Trophoblast cell (in vitro differentiated cells and primary cell): ENCODE data around the gene ARHGAP42.

ENCODE experiments used
- DNase-seq, 2 donors: peaks; one replicate each; pipeline ENCODE4 v3.0.0-alpha.2; 2016
- H2AFZ ChIP-seq: 2 replicates; pipeline ENCODE4 v1.6.1; 2013; ENCODE audit warnings: low read length, moderate library complexity, mild to moderate bottlenecking; ENCODE audit not compliant: insufficient read depth, poor library complexity
- H2AK5ac ChIP-seq: 2 replicates; pipeline ENCODE4 v1.6.1; 2013; ENCODE audit warnings: mild to moderate bottlenecking, low read length
- H2BK120ac ChIP-seq: 2 replicates; pipeline ENCODE4 v1.6.1; 2013; ENCODE audit warnings: low read length, mild to moderate bottlenecking, moderate library complexity; ENCODE audit not compliant: insufficient read depth, poor library complexity
- H2BK12ac ChIP-seq: 2 replicates; pipeline ENCODE4 v1.6.1; 2013; ENCODE audit warnings: mild to moderate bottlenecking, low read length, moderate library complexity
- H2BK5ac ChIP-seq: 2 replicates; pipeline ENCODE4 v1.6.1; 2013; ENCODE audit warnings: low read length, low read depth, moderate library complexity, mild to moderate bottlenecking; ENCODE audit not compliant: poor library complexity
- H3K14ac ChIP-seq: 2 replicates; pipeline ENCODE4 v1.6.1; 2013; ENCODE audit warnings: mild to moderate bottlenecking, low read length
- H3K18ac ChIP-seq: 2 replicates; pipeline ENCODE4 v1.6.1; 2013; ENCODE audit warnings: mild to moderate bottlenecking, low read length
- H3K23ac ChIP-seq: 2 replicates; pipeline ENCODE4 v1.6.1; 2013; ENCODE audit warnings: low read length
- H3K27ac ChIP-seq: 2 replicates; pipeline ENCODE4 v1.5.1; 2013; ENCODE audit warnings: low read depth, mild to moderate bottlenecking, inconsistent platforms, low read length, moderate library complexity
- H3K27me3 ChIP-seq: 2 replicates; pipeline ENCODE4 v1.6.1; 2013; ENCODE audit warnings: inconsistent platforms, mild to moderate bottlenecking, low read length, moderate library complexity; ENCODE audit not compliant: insufficient read depth
- H3K36me3 ChIP-seq, 2 experiments: 1 replicate in 1 of 2; 2 replicates in 1 of 2; pipeline ENCODE4 v1.6.1; 2013; ENCODE audit warnings: low read length in 2 of 2, mild to moderate bottlenecking in 2 of 2, moderate library complexity in 1 of 2; ENCODE audit not compliant: insufficient read depth in 2 of 2, control insufficient read depth in 1 of 2
- H3K4ac ChIP-seq: 2 replicates; pipeline ENCODE4 v1.6.1; 2013; ENCODE audit warnings: low read depth, mild to moderate bottlenecking, low read length, moderate library complexity
- H3K4me1 ChIP-seq, 2 experiments: 1 replicate in 1 of 2; 2 replicates in 1 of 2; pipeline ENCODE4 v1.6.1; 2013; ENCODE audit warnings: low read length in 2 of 2, mild to moderate bottlenecking in 2 of 2, moderate library complexity in 1 of 2; ENCODE audit not compliant: insufficient read depth in 2 of 2, control insufficient read depth in 1 of 2
- H3K4me2 ChIP-seq: 2 replicates; pipeline ENCODE4 v1.6.1; 2013; ENCODE audit warnings: inconsistent platforms, mild to moderate bottlenecking, low read length, moderate library complexity
- H3K4me3 ChIP-seq: 2 replicates; pipeline ENCODE4 v1.5.1; 2013; ENCODE audit warnings: mild to moderate bottlenecking, low read depth, low read length, inconsistent platforms
- H3K79me1 ChIP-seq: one replicate; pipeline ENCODE4 v1.6.1; 2013; ENCODE audit warnings: low read length
- H3K79me2 ChIP-seq: 2 replicates; pipeline ENCODE4 v1.6.1; 2013; ENCODE audit warnings: low read length, mild to moderate bottlenecking; ENCODE audit not compliant: control insufficient read depth, insufficient read depth, poor library complexity
- H3K9ac ChIP-seq: 2 replicates; pipeline ENCODE4 v1.6.1; 2013; ENCODE audit warnings: mild to moderate bottlenecking, low read length
- H3K9me3 ChIP-seq: 2 replicates; pipeline ENCODE4 v1.6.1; 2013; ENCODE audit warnings: low read depth, mild to moderate bottlenecking, control low read depth, inconsistent platforms, low read length; ENCODE audit not compliant: insufficient read depth
- H4K12ac ChIP-seq: 2 replicates; pipeline ENCODE4 v1.6.1; 2013; ENCODE audit warnings: low read depth, mild to moderate bottlenecking, low read length, moderate library complexity
- H4K8ac ChIP-seq: 2 replicates; pipeline ENCODE4 v1.6.1; 2013; ENCODE audit warnings: low read depth, mild to moderate bottlenecking, low read length, moderate library complexity
- H4K91ac ChIP-seq: one replicate; pipeline ENCODE4 v1.6.1; 2013; ENCODE audit warnings: low read depth, mild to moderate bottlenecking, low read length, moderate library complexity
- WGBS: extraction: QIAGEN DNeasy Blood & Tissue Kit; methylation state at CpG from one replicate; pipeline ENCODE4 v1.1.7; 2013; ENCODE audit warnings: missing lambda C conversion rate; ENCODE audit not compliant: insufficient read length, insufficient coverage; ENCODE audit errors: extremely low coverage; 5-methylcytosine and 5-hydroxymethylcytosine counted together

Gene ARHGAP42

DNA sequence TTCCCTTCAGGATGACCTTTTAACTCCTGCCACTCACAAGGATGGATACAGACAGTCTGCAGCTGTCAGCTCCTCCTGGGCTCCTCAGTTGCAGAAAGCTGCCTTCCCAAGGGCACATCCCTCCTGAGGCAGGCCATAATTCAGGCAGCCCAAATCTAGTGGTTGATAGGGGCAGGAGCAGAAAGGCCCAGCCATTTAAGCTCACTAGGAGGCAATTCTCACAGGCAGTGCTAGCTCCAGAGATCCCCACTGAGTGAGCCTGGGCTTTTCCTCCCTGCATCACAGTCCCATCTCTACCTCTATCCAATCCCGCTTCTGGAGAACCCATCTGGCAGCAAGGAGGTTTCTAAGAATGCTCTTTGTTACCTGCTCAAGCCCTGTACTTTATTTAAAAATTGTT is 200.6 kb downstream of the ARHGAP42 start:
- no peak overlapping the region for H3K4me2 ChIP-seq
- no peak overlapping the region for H3K4ac ChIP-seq
- no peak overlapping the region for H3K4me3 ChIP-seq
- no peak overlapping the region for H2BK5ac ChIP-seq
- H3K27me3 ChIP-seq, result no peaks in the 10 kb centered on the region
- no peak overlapping the region for H2BK12ac ChIP-seq
- no peaks in the 10 kb centered on the region for H3K9me3 ChIP-seq
- H3K79me1 ChIP-seq, result no peaks in the 10 kb centered on the region
- H4K91ac ChIP-seq, result no peak overlapping the region
- no peak overlapping the region for H3K9ac ChIP-seq
- H3K14ac ChIP-seq, result no peak overlapping the region
- WGBS, result no CpG with 5 or more reads among the region's 1 CpG
- H3K18ac ChIP-seq, result no peak overlapping the region
- no peak overlapping the region for H4K8ac ChIP-seq
- no peaks in the 10 kb centered on the region for H3K79me2 ChIP-seq
- no peak overlapping the region for H2BK120ac ChIP-seq
- H4K12ac ChIP-seq, result no peak overlapping the region
- peaks cover 0 to 2% of the 10 kb centered on the region in 2 experiments for H3K4me1 ChIP-seq
- no peaks in the 10 kb centered on the region for H3K36me3 ChIP-seq
- no peak overlapping the region for H2AK5ac ChIP-seq
- H2AFZ ChIP-seq, result no peak overlapping the region
- no peak overlapping the region for H3K23ac ChIP-seq
- H3K27ac ChIP-seq, result no peak overlapping the region
- DNase-seq, result no peak

DNA sequence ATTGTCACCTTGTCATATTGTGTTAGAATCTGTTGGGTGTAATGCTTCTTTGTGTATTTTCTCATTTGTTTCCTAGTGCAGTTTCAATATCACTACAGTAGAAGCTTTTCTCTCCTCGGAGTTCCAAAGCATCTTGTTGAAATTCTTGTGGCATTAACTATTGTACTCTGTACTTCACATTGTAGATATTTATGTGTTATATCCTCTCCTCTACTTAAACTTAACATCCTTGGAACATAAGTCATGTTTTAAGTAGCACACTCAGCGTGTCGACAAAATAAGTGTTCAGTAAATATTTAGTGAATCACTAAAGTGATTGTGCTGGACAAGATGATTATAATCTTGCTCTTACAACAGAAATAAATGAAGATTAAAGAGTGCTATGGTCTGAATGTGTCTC is 201.7 kb downstream of the ARHGAP42 start:
- Histone ChIP-seq H3K4me3 (no peak overlapping the region), H3K27me3 (no peaks in the 10 kb centered on the region), H3K18ac (no peak overlapping the region), H4K8ac (no peak overlapping the region), H3K79me2 (no peaks in the 10 kb centered on the region), H3K4me1 (peaks cover 0 to 2% of the 10 kb centered on the region in 2 experiments), H3K27ac (no peak overlapping the region), H3K36me3 (no peaks in the 10 kb centered on the region), H3K79me1 (no peaks in the 10 kb centered on the region), H3K4me2 (no peak overlapping the region), H2AFZ (no peak overlapping the region), H2BK12ac (no peak overlapping the region), H2AK5ac (no peak overlapping the region), H3K14ac (no peak overlapping the region), H3K4ac (no peak overlapping the region), H2BK5ac (no peak overlapping the region), H3K9ac (no peak overlapping the region), H2BK120ac (no peak overlapping the region), H4K12ac (no peak overlapping the region), H3K9me3 (no peaks in the 10 kb centered on the region), H4K91ac (no peak overlapping the region), H3K23ac (no peak overlapping the region)
- DNase-seq, result no peak
- no CpG with 5 or more reads among the region's 3 CpGs for WGBS

GRCh38 chr11:100889758-100890157 is 202.7 kb downstream of the ARHGAP42 start:
- H3K27ac ChIP-seq, result no peak overlapping the region
- no CpG with 5 or more reads among the region's 2 CpGs for WGBS
- H3K4ac ChIP-seq, result no peak overlapping the region
- H3K4me2 ChIP-seq, result no peak overlapping the region
- H3K4me3 ChIP-seq, result no peak overlapping the region
- no peak overlapping the region for H3K14ac ChIP-seq
- H3K18ac ChIP-seq, result no peak overlapping the region
- no peak overlapping the region for H2BK12ac ChIP-seq
- no peaks in the 10 kb centered on the region for H3K9me3 ChIP-seq
- no peak overlapping the region for H2AFZ ChIP-seq
- no peak overlapping the region for H3K9ac ChIP-seq
- peaks cover 0 to 2% of the 10 kb centered on the region in 2 experiments for H3K4me1 ChIP-seq
- no peaks in the 10 kb centered on the region for H3K27me3 ChIP-seq
- no peaks in the 10 kb centered on the region for H3K79me2 ChIP-seq
- no peak overlapping the region for H2BK5ac ChIP-seq
- H4K8ac ChIP-seq, result no peak overlapping the region
- H4K91ac ChIP-seq, result no peak overlapping the region
- no peaks in the 10 kb centered on the region for H3K79me1 ChIP-seq
- DNase-seq, result no peak
- H3K36me3 ChIP-seq, result no peaks in the 10 kb centered on the region
- no peak overlapping the region for H2BK120ac ChIP-seq
- no peak overlapping the region for H2AK5ac ChIP-seq
- no peak overlapping the region for H3K23ac ChIP-seq
- H4K12ac ChIP-seq, result no peak overlapping the region

GRCh38 chr11:100890789-100891188 is 203.7 kb downstream of the ARHGAP42 start:
- no peaks in the 10 kb centered on the region for H3K36me3 ChIP-seq
- no peak overlapping the region for H2AFZ ChIP-seq
- no peak overlapping the region for H3K23ac ChIP-seq
- no peaks in the 10 kb centered on the region for H3K79me1 ChIP-seq
- H3K4me1 ChIP-seq, result peaks cover 0 to 2% of the 10 kb centered on the region in 2 experiments
- no peak overlapping the region for H2AK5ac ChIP-seq
- H3K79me2 ChIP-seq, result no peaks in the 10 kb centered on the region
- H2BK120ac ChIP-seq, result no peak overlapping the region
- no peak overlapping the region for H2BK12ac ChIP-seq
- H3K4ac ChIP-seq, result no peak overlapping the region
- no peak overlapping the region for H3K14ac ChIP-seq
- no peak overlapping the region for H4K12ac ChIP-seq
- H4K8ac ChIP-seq, result no peak overlapping the region
- H3K27me3 ChIP-seq, result no peaks in the 10 kb centered on the region
- H2BK5ac ChIP-seq, result no peak overlapping the region
- H3K27ac ChIP-seq, result no peak overlapping the region
- H3K18ac ChIP-seq, result no peak overlapping the region
- no CpG with 5 or more reads among the region's 3 CpGs for WGBS
- no peak overlapping the region for H3K4me3 ChIP-seq
- DNase-seq, result no peak
- H3K9me3 ChIP-seq, result no peaks in the 10 kb centered on the region
- H4K91ac ChIP-seq, result no peak overlapping the region
- no peak overlapping the region for H3K9ac ChIP-seq
- H3K4me2 ChIP-seq, result no peak overlapping the region
